H9 (cell line): Measurements from ENCODE around the gene VMAC. TPM values are rescaled to one million over a fixed set of nuclear protein-coding genes. Genes with fewer than 3 reads are reported as not detected.

Experiments
- DNase-seq: peaks from one replicate; pipeline ENCODE4 v3.0.0-alpha.2; 2017
- H2AFZ ChIP-seq: one replicate; pipeline ENCODE4 v1.6.1; 2013; ENCODE audit warnings: mild to moderate bottlenecking, low read length, control low read depth, moderate library complexity
- H2AK5ac ChIP-seq: 2 replicates; pipeline ENCODE4 v1.6.1; 2013; ENCODE audit warnings: low read length, control low read depth, mixed read lengths; ENCODE audit not compliant: insufficient read length
- H2BK120ac ChIP-seq: one replicate; pipeline ENCODE4 v1.6.1; 2013; ENCODE audit warnings: low read depth, mild to moderate bottlenecking, low read length, control low read depth, inconsistent platforms; ENCODE audit not compliant: poor library complexity, severe bottlenecking
- H2BK12ac ChIP-seq: 2 replicates; pipeline ENCODE4 v1.6.1; 2013; ENCODE audit warnings: low read length, control low read depth, mixed read lengths, low read depth; ENCODE audit not compliant: insufficient read length
- H2BK15ac ChIP-seq: 2 replicates; pipeline ENCODE4 v1.6.1; 2013; ENCODE audit warnings: low read depth, low read length, control low read depth
- H2BK20ac ChIP-seq: one replicate; pipeline ENCODE4 v1.6.1; 2013; ENCODE audit warnings: low read depth, mild to moderate bottlenecking, low read length, control low read depth, inconsistent platforms; ENCODE audit not compliant: poor library complexity, severe bottlenecking
- H2BK5ac ChIP-seq: 2 replicates; pipeline ENCODE4 v1.6.1; 2013; ENCODE audit warnings: low read length, control low read depth, mixed read lengths; ENCODE audit not compliant: insufficient read length
- H3K14ac ChIP-seq: 2 replicates; pipeline ENCODE4 v1.6.1; 2013; ENCODE audit warnings: low read length, control low read depth; ENCODE audit not compliant: insufficient read depth
- H3K18ac ChIP-seq: 2 replicates; pipeline ENCODE4 v1.6.1; 2013; ENCODE audit warnings: low read depth, mild to moderate bottlenecking, mixed read lengths, low read length, control low read depth; ENCODE audit not compliant: insufficient read length
- H3K23ac ChIP-seq: 2 replicates; pipeline ENCODE4 v1.6.1; 2013; ENCODE audit warnings: low read length, control low read depth, mixed read lengths, low read depth; ENCODE audit not compliant: insufficient read length
- H3K23me2 ChIP-seq: 2 replicates; pipeline ENCODE4 v1.6.1; 2013; ENCODE audit warnings: low read depth, mild to moderate bottlenecking, mixed read lengths, low read length, control low read depth; ENCODE audit not compliant: insufficient read length, poor library complexity, severe bottlenecking
- H3K27ac ChIP-seq: 2 replicates; pipeline ENCODE4 v1.5.1; 2013; ENCODE audit warnings: low read length, control low read depth, mixed read lengths, low read depth; ENCODE audit not compliant: insufficient read length
- H3K27me3 ChIP-seq: 2 replicates; pipeline ENCODE4 v1.6.1; 2013; ENCODE audit warnings: low read length, control low read depth, inconsistent platforms; ENCODE audit not compliant: insufficient read depth
- H3K4ac ChIP-seq: 2 replicates; pipeline ENCODE4 v1.6.1; 2013; ENCODE audit warnings: low read depth, mild to moderate bottlenecking, control low read depth, inconsistent platforms, low read length, moderate library complexity
- H3K4me1 ChIP-seq: 2 replicates; pipeline ENCODE4 v1.6.1; 2013; ENCODE audit warnings: low read length, control low read depth, inconsistent platforms; ENCODE audit not compliant: insufficient read depth
- H3K4me2 ChIP-seq: 2 replicates; pipeline ENCODE4 v1.6.1; 2013; ENCODE audit warnings: low read length, control low read depth, mixed read lengths; ENCODE audit not compliant: insufficient read length, insufficient read depth
- H3K56ac ChIP-seq: 2 replicates; pipeline ENCODE4 v1.6.1; 2013; ENCODE audit warnings: low read depth, mild to moderate bottlenecking, mixed read lengths, low read length, control low read depth; ENCODE audit not compliant: insufficient read length
- H3K79me1 ChIP-seq: 2 replicates; pipeline ENCODE4 v1.6.1; 2013; ENCODE audit warnings: low read depth, mild to moderate bottlenecking, moderate library complexity, low read length, control low read depth, inconsistent platforms; ENCODE audit not compliant: insufficient read depth, poor library complexity, severe bottlenecking
- H3K79me2 ChIP-seq: 2 replicates; pipeline ENCODE4 v1.6.1; 2013; ENCODE audit warnings: low read length, control low read depth, inconsistent platforms; ENCODE audit not compliant: insufficient read depth
- H3K9ac ChIP-seq: 2 replicates; pipeline ENCODE4 v1.6.1; 2013; ENCODE audit warnings: low read length, control low read depth, mixed read lengths; ENCODE audit not compliant: insufficient read length; ENCODE audit errors: extremely low read depth
- H3K9me3 ChIP-seq: one replicate; pipeline ENCODE4 v1.6.1; 2013; ENCODE audit warnings: low read depth, low read length, inconsistent platforms; ENCODE audit not compliant: control insufficient read depth
- H3T11ph ChIP-seq: one replicate; pipeline ENCODE4 v1.6.1; 2013; ENCODE audit warnings: mild to moderate bottlenecking, low read length, control low read depth, inconsistent platforms
- H4K20me1 ChIP-seq: one replicate; pipeline ENCODE4 v1.6.1; 2013; ENCODE audit not compliant: control insufficient read depth, insufficient read length, insufficient read depth
- H4K5ac ChIP-seq: 2 replicates; pipeline ENCODE4 v1.6.1; 2013; ENCODE audit warnings: low read depth, mild to moderate bottlenecking, mixed read lengths, low read length, control low read depth; ENCODE audit not compliant: insufficient read length
- H4K8ac ChIP-seq: replicated peaks from 2 replicates; pipeline ENCODE4 v1.6.1; 2013; ENCODE audit warnings: low read length, control low read depth, mixed read lengths, low read depth; ENCODE audit not compliant: insufficient read length
- H4K91ac ChIP-seq: 2 replicates; pipeline ENCODE4 v1.6.1; 2013; ENCODE audit warnings: low read depth, mild to moderate bottlenecking, moderate library complexity, mixed read lengths, low read length, control low read depth; ENCODE audit not compliant: insufficient read length
- H3K27ac Mint-ChIP-seq, 3 experiments: 2 replicates in 2 of 3; 3 replicates in 1 of 3; pipeline ENCODE4 v1.8.0; 2020 to 2021; ENCODE audit warnings: mixed read lengths in 3 of 3, mild to moderate bottlenecking in 1 of 3, moderate library complexity in 1 of 3
- H3K27me3 Mint-ChIP-seq: 2 replicates; pipeline ENCODE4 v1.8.0; 2021; ENCODE audit warnings: low read depth, mild to moderate bottlenecking, moderate library complexity, mixed read lengths
- H3K36me3 Mint-ChIP-seq, 3 experiments: 2 replicates in 2 of 3; 3 replicates in 1 of 3; pipeline ENCODE4 v1.8.0; 2020 to 2021; ENCODE audit warnings: low read depth in 3 of 3, mixed read lengths in 3 of 3; ENCODE audit not compliant: insufficient read depth in 1 of 3
- H3K4me1 Mint-ChIP-seq, 2 experiments: 2 replicates each; pipeline ENCODE4 v1.8.0; 2020; ENCODE audit warnings: mixed read lengths in 2 of 2
- H3K4me3 Mint-ChIP-seq, 2 experiments: 2 replicates in 1 of 2; 3 replicates in 1 of 2; pipeline ENCODE4 v1.8.0; 2020 to 2021; ENCODE audit warnings: mild to moderate bottlenecking in 2 of 2, mixed read lengths in 2 of 2, moderate library complexity in 1 of 2
- H3K9me3 Mint-ChIP-seq, 2 experiments: 2 replicates in 1 of 2; 3 replicates in 1 of 2; pipeline ENCODE4 v1.8.0; 2020; ENCODE audit warnings: mild to moderate bottlenecking in 2 of 2, mixed read lengths in 2 of 2, moderate library complexity in 1 of 2
- CTCF ChIP-seq: fragments of 200-600 bp; sonication (generic); conservative IDR thresholded peaks from 3 replicates; pipeline ENCODE4 v1.8.0; 2021; ENCODE audit warnings: antibody characterized with exemption, mild to moderate bottlenecking
- WGBS: extraction: QIAGEN DNeasy Blood & Tissue Kit; methylation state at CpG from one replicate; pipeline ENCODE4 v1.1.7; 2013; ENCODE audit warnings: missing lambda C conversion rate, low lambda C conversion rate, mixed read lengths; ENCODE audit not compliant: insufficient read length; ENCODE audit errors: extremely low coverage; 5-methylcytosine and 5-hydroxymethylcytosine counted together
- total RNA-seq: library from RNA; stranded (reverse); gene quantifications from 2 replicates; pipeline ENCODE4 v1.2.1, GENCODE V29; 2021

VMAC gene
- total RNA-seq, 1 experiment from 2014 or later: 2.2 TPM

GRCh38 chr19:5897189-5897969, 7.3 kb upstream of the VMAC start:
- no peak overlapping the region for H3K18ac ChIP-seq
- H3K36me3 Mint-ChIP-seq: peaks cover 15 to 24% (median 18%) of the 10 kb centered on the region in 3 experiments
- H3K14ac ChIP-seq: no peak overlapping the region
- peaks cover 10% of the 10 kb centered on the region; the same call in 1 of the 2 replicates for H3K79me2 ChIP-seq
- no peak overlapping the region for H3K9ac ChIP-seq
- no peak overlapping the region for H4K91ac ChIP-seq
- no peak overlapping the region for H2AFZ ChIP-seq
- no peaks in the 10 kb centered on the region for H4K20me1 ChIP-seq
- H3K23ac ChIP-seq: no peak overlapping the region
- H4K5ac ChIP-seq: no peak overlapping the region
- DNase-seq: no peak
- no peak overlapping the region for H2BK120ac ChIP-seq
- WGBS: no CpG with 5 or more reads among the region's 30 CpGs
- no peak overlapping the region for H2BK20ac ChIP-seq
- H3K4me3 Mint-ChIP-seq: no peak overlapping the region
- H3K4me2 ChIP-seq: no peak overlapping the region
- no peak overlapping the region for H3K56ac ChIP-seq
- H3K9me3 Mint-ChIP-seq: no peaks in the 10 kb centered on the region
- peak; percentile 58 for TF ChIP-seq CTCF
- H3K27ac Mint-ChIP-seq: no peak overlapping the region
- H3K9me3 ChIP-seq: no peaks in the 10 kb centered on the region
- H3K27me3 ChIP-seq: no peaks in the 10 kb centered on the region
- no peaks in the 10 kb centered on the region for H3K27me3 Mint-ChIP-seq
- H2AK5ac ChIP-seq: no peak overlapping the region
- H3K79me1 ChIP-seq: peaks cover 1% of the 10 kb centered on the region
- no peak overlapping the region for H2BK5ac ChIP-seq
- H3K4me1 Mint-ChIP-seq: peaks cover under 1% of the 10 kb centered on the region in 2 experiments; a peak in 3 of 4 replicates
- H2BK12ac ChIP-seq: no peak overlapping the region
- H3K27ac ChIP-seq: no peak overlapping the region
- no peaks in the 10 kb centered on the region for H3K23me2 ChIP-seq
- H3T11ph ChIP-seq: no peak overlapping the region
- H3K4me1 ChIP-seq: no peaks in the 10 kb centered on the region; the same call in 1 of the 2 replicates
- no peak overlapping the region for H4K8ac ChIP-seq
- no peak overlapping the region for H2BK15ac ChIP-seq
- H3K4ac ChIP-seq: no peak overlapping the region
